K562 (cell line): ENCODE measurements around the gene YY1AP1. TPM values are rescaled to one million over a fixed set of nuclear protein-coding genes. Genes with fewer than 3 reads are reported as not detected.
"Not testable (repeated sequence)": the region's sequence is repeated elsewhere in the genome, so short reads cannot be mapped to it uniquely, and the experiment has no call there.

Experiments
- ATAC-seq: fragments of 200-7000 bp; cut with Tn5 transposase; 3 replicates; pipeline ENCODE4 v1.9.1; 2020; ENCODE audit warnings: moderate library complexity
- BruUV-seq: library from RNA; stranded (reverse); fragments of 400-500 nt; replicated peaks from 2 replicates; lab custom pipeline; 2021; lab: Mats Ljungman, UMichigan
- CTCF ChIA-PET: fragments of 300-600 bp; formaldehyde crosslinking; extraction: SDS; loops from one replicate; lab custom pipeline; 2021; ENCODE audit warnings: low intra/inter-chr PET ratio; lab: Yijun Ruan, JAX
- POLR2A ChIA-PET: fragments of 300-600, 350-650 bp; sonication (Branson Sonifier 250); formaldehyde crosslinking; extraction: SDS; loops from one replicate; lab custom pipeline; 2021; ENCODE audit warnings: antibody characterized with exemption, inconsistent platforms; lab: Yijun Ruan, JAX
- DNase-seq, 4 experiments: peaks; one replicate each; pipeline versions ENCODE4 v3.0.0 to v3.0.0-alpha.2; 2011 to 2018; ENCODE audit warnings: low spot score in 3 of 4, mixed read lengths in 3 of 4; ENCODE audit errors: extremely low read depth in 1 of 4
- FAIRE-seq: peaks from 2 replicates; lab custom pipeline; 2011; peaks lifted over from hg19 to GRCh38; lab: Jason Lieb, UNC
- H2AFZ ChIP-seq: 2 replicates; pipeline ENCODE4 v1.6.0; 2011; ENCODE audit warnings: low read depth, low read length, control low read depth, inconsistent platforms
- H3K27ac ChIP-seq: fragments of 200-600 bp; 3 replicates; pipeline ENCODE4 v1.8.0; 2011; ENCODE audit warnings: low read depth, mild to moderate bottlenecking, control low read depth, inconsistent platforms, low read length, moderate library complexity, mixed read lengths; ENCODE audit errors: extremely low read depth
- H3K27me3 ChIP-seq, 2 experiments: fragments of 300-600 bp in 1 of 2; 2 replicates in 1 of 2; 3 replicates in 1 of 2; pipeline versions ENCODE4 v1.6.0 to v1.8.0; 2011; ENCODE audit warnings: inconsistent platforms in 2 of 2, low read length in 2 of 2, mild to moderate bottlenecking in 1 of 2, mixed read lengths in 1 of 2, moderate library complexity in 1 of 2; ENCODE audit not compliant: control insufficient read depth in 2 of 2, insufficient read depth in 2 of 2
- H3K36me3 ChIP-seq: fragments of 300-600 bp; 3 replicates; pipeline ENCODE4 v1.8.0; 2011; ENCODE audit warnings: mild to moderate bottlenecking, low read length, inconsistent platforms; ENCODE audit not compliant: control insufficient read depth, insufficient read depth
- H3K4me1 ChIP-seq, 2 experiments: fragments of 200-600 bp in 1 of 2; replicated peaks in 1 of 2; 2 replicates in 1 of 2; 3 replicates in 1 of 2; pipeline versions ENCODE4 v1.5.1 to v1.8.0; 2011; ENCODE audit warnings: inconsistent platforms in 2 of 2, low read length in 2 of 2, mild to moderate bottlenecking in 1 of 2, mixed read lengths in 1 of 2, moderate library complexity in 1 of 2; ENCODE audit not compliant: control insufficient read depth in 2 of 2, insufficient read depth in 2 of 2
- H3K4me2 ChIP-seq: 2 replicates; pipeline ENCODE4 v1.6.1; 2011; ENCODE audit warnings: low read length, control low read depth, inconsistent platforms, mixed read lengths; ENCODE audit not compliant: insufficient read depth
- H3K4me3 ChIP-seq: fragments of 200-600 bp; sonication (generic), shearing (Covaris generic); 2 replicates; pipeline ENCODE4 v1.5.1; 2016; ENCODE audit warnings: control low read depth, inconsistent platforms
- H3K79me2 ChIP-seq: fragments of 200-600 bp; 3 replicates; pipeline ENCODE4 v1.8.0; 2011; ENCODE audit warnings: low read length, inconsistent platforms; ENCODE audit not compliant: control insufficient read depth, insufficient read depth
- H3K9ac ChIP-seq, 2 experiments: 2 replicates each; pipeline versions ENCODE4 v1.6.0 to v1.6.1; 2011; ENCODE audit warnings: low read depth in 2 of 2, low read length in 2 of 2, control low read depth in 1 of 2, inconsistent platforms in 1 of 2, mild to moderate bottlenecking in 1 of 2, mixed read lengths in 1 of 2; ENCODE audit not compliant: insufficient read depth in 1 of 2
- H3K9me1 ChIP-seq: one replicate; pipeline ENCODE4 v1.6.0; 2011; ENCODE audit warnings: inconsistent platforms, mild to moderate bottlenecking, low read length, moderate library complexity; ENCODE audit not compliant: control insufficient read depth, insufficient read depth
- H3K9me3 ChIP-seq: replicated peaks from 2 replicates; pipeline ENCODE4 v1.5.1; 2011; ENCODE audit warnings: low read depth, low read length, inconsistent platforms; ENCODE audit not compliant: control insufficient read depth, insufficient read depth
- H4K20me1 ChIP-seq: replicated peaks from 2 replicates; pipeline ENCODE4 v1.6.1; 2011; ENCODE audit warnings: low read length, inconsistent platforms, mixed read lengths; ENCODE audit not compliant: control insufficient read depth, insufficient read depth
- ADNP ChIP-seq: fragments of 200-800 bp; sonication (Bioruptor generic); IDR thresholded peaks from 2 replicates; pipeline ENCODE4 v1.6.1; 2016; ENCODE audit warnings: missing genetic modification characterization, missing compliant biosample characterization
- CBFA2T2 ChIP-seq: fragments of 450-650 bp; conservative IDR thresholded peaks from 2 replicates; pipeline ENCODE4 v1.6.1; 2017; ENCODE audit warnings: mild to moderate bottlenecking
- CBFA2T3 ChIP-seq: fragments of 450-650 bp; IDR thresholded peaks from 2 replicates; pipeline ENCODE4 v1.6.1; 2017
- CBX1 ChIP-seq: sonication (generic); IDR thresholded peaks from 2 replicates; pipeline ENCODE4 v1.6.1; 2016; ENCODE audit warnings: antibody characterized with exemption, low read depth, mild to moderate bottlenecking
- CBX3 ChIP-seq, 2 experiments: IDR thresholded peaks; 1 replicate in 1 of 2; 2 replicates in 1 of 2; pipeline ENCODE4 v1.6.1; 2012; ENCODE audit warnings: inconsistent platforms in 2 of 2, low read length in 2 of 2, borderline replicate concordance in 1 of 2, control low read depth in 1 of 2
- CBX5 ChIP-seq: IDR thresholded peaks from 2 replicates; pipeline ENCODE4 v1.6.1; 2014; ENCODE audit warnings: low read depth, borderline replicate concordance
- CTBP1 ChIP-seq: fragments of 450-650 bp; IDR thresholded peaks from 2 replicates; pipeline ENCODE4 v1.6.1; 2016; ENCODE audit warnings: borderline replicate concordance
- CXXC5 ChIP-seq: fragments of 250-450 bp; sonication (Bioruptor Pico); IDR thresholded peaks from 2 replicates; pipeline ENCODE4 v1.8.0; 2022; ENCODE audit warnings: inconsistent platforms, mild to moderate bottlenecking, moderate library complexity
- JUN ChIP-seq, 2 experiments: sonication (generic) in 1 of 2; formaldehyde crosslinking in 1 of 2; IDR thresholded peaks; 2 replicates each; pipeline versions ENCODE4 v1.6.1 to v1.8.0; 2012 to 2022; ENCODE audit warnings: borderline replicate concordance in 2 of 2, mild to moderate bottlenecking in 2 of 2, improper control_type of control experiment in 1 of 2, low read depth in 1 of 2, low read length in 1 of 2, missing genetic modification reagents in 1 of 2
- KDM1A ChIP-seq, 2 experiments: fragments of 450-650 bp; IDR thresholded peaks; 2 replicates each; pipeline ENCODE4 v1.6.1; 2016; ENCODE audit warnings: mild to moderate bottlenecking in 2 of 2
- LEF1 ChIP-seq: fragments of 450-650 bp; IDR thresholded peaks from 2 replicates; pipeline ENCODE4 v1.6.1; 2016; ENCODE audit warnings: mild to moderate bottlenecking
- MEIS2 ChIP-seq: fragments of 450-650 bp; IDR thresholded peaks from 2 replicates; pipeline ENCODE4 v1.6.1; 2014; ENCODE audit warnings: mild to moderate bottlenecking; ENCODE audit not compliant: partially characterized antibody
- MTA3 ChIP-seq: fragments of 450-650 bp; formaldehyde crosslinking; IDR thresholded peaks from 2 replicates; pipeline ENCODE4 v1.6.1; 2017; ENCODE audit warnings: mild to moderate bottlenecking, borderline replicate concordance
- NR2C1 ChIP-seq, 2 experiments: fragments of 450-650 bp; IDR thresholded peaks; 2 replicates each; pipeline ENCODE4 v1.6.1; 2017; ENCODE audit warnings: mild to moderate bottlenecking in 2 of 2, antibody characterized with exemption in 1 of 2, inconsistent platforms in 1 of 2, missing compliant biosample characterization in 1 of 2, missing genetic modification characterization in 1 of 2
- PKNOX1 ChIP-seq: fragments of 450-650 bp; IDR thresholded peaks from 2 replicates; pipeline ENCODE4 v1.6.1; 2016
- SOX6 ChIP-seq: fragments of 450-650 bp; IDR thresholded peaks from 2 replicates; pipeline ENCODE4 v1.6.1; 2014; ENCODE audit warnings: mild to moderate bottlenecking
- TAL1 ChIP-seq: fragments of 450-650 bp; IDR thresholded peaks from 2 replicates; pipeline ENCODE4 v1.6.1; 2016; ENCODE audit warnings: mild to moderate bottlenecking
- TEAD4 ChIP-seq, 2 experiments: sonication (generic) in 1 of 2; formaldehyde crosslinking in 1 of 2; IDR thresholded peaks; 2 replicates each; pipeline versions ENCODE4 v1.6.1 to v1.8.0; 2012 to 2022; ENCODE audit warnings: borderline replicate concordance in 1 of 2, inconsistent platforms in 1 of 2, low read length in 1 of 2, mild to moderate bottlenecking in 1 of 2, missing genetic modification reagents in 1 of 2
- TRIM24 ChIP-seq, 2 experiments: fragments of 450-650 bp; IDR thresholded peaks; 2 replicates each; pipeline ENCODE4 v1.6.1; 2016
- TRIM28 ChIP-seq: fragments of 450-650 bp; IDR thresholded peaks from 2 replicates; pipeline ENCODE4 v1.6.1; 2017
- ZEB2 ChIP-seq: fragments of 450-650 bp; IDR thresholded peaks from 2 replicates; pipeline ENCODE4 v1.6.1; 2016
- ZNF263 ChIP-seq: sonication (generic); formaldehyde crosslinking; IDR thresholded peaks from 2 replicates; pipeline ENCODE4 v1.8.0; 2022; ENCODE audit warnings: mild to moderate bottlenecking, missing genetic modification reagents, borderline replicate concordance
- ZNF445 ChIP-seq: fragments of 250-450 bp; sonication (Bioruptor Pico); IDR thresholded peaks from 2 replicates; pipeline ENCODE4 v1.4.0; 2020; ENCODE audit warnings: low read depth, mild to moderate bottlenecking, moderate library complexity
- WGBS: fragments of 100-300 bp; shearing (Covaris generic); methylation state at CpG from one replicate; pipeline ENCODE4 v1.1.6; 2016; ENCODE audit warnings: low coverage, mixed read lengths; ENCODE audit not compliant: insufficient coverage; ENCODE audit errors: missing lambda C conversion rate; 5-methylcytosine and 5-hydroxymethylcytosine counted together
- in situ Hi-C: fragments of 300-500 bp; cut with MboI; formaldehyde crosslinking; loops from 4 replicates; pipeline ENCODE4 v1.15.0; 2018; ENCODE audit warnings: inconsistent platforms, mixed read lengths
- intact Hi-C: fragments of 100-400 bp; cut with micrococcal nuclease; formaldehyde crosslinking; loops from 2 replicates; pipeline ENCODE4 v1.14.2; 2022
- polyA plus RNA-seq, 8 experiments: library from polyadenylated mRNA; depleted of rRNA in 4 of 8; stranded (reverse) in 5 of 8; unstranded in 3 of 8; fragments of >200 nt; fragmentation: Nextera tagmentation in 2 of 8; fragmentation: Illumina TruSeq in 1 of 8; extraction: Ambion mirVana in 2 of 8; extraction: Trizol in 1 of 8; gene quantifications; 2 replicates each; pipeline versions ENCODE4 v1.2.1 to v1.2.3, GENCODE V29; 2011 to 2014; ENCODE audit warnings: inconsistent platforms in 1 of 8, missing spikeins in 1 of 8
- total RNA-seq, 7 experiments: library from RNA; depleted of rRNA in 6 of 7; stranded (reverse); fragments of >200 nt in 6 of 7; fragmentation: Illumina TruSeq in 2 of 7; extraction: Trizol in 2 of 7; gene quantifications; 2 replicates each; pipeline versions ENCODE4 v1.2.1 to v1.2.3, GENCODE V29; 2011 to 2021; ENCODE audit warnings: low replicate concordance in 1 of 7

Gene YY1AP1
- total and polyA plus RNA-seq, 9 of the 15 experiments (the other 6 are each of a cell fraction or from before 2014, with no cell fraction given), result 18.4 to 90.7 (median 42.9) TPM

GRCh38 chr1:155697616-155698015 is 9.0 kb upstream of the YY1AP1 start:
- H4K20me1 ChIP-seq; H3K27me3 ChIP-seq; in situ Hi-C loops; H2AFZ ChIP-seq; H3K9ac ChIP-seq; BruUV-seq; FAIRE-seq; intact Hi-C loops; ATAC-seq; H3K9me1 ChIP-seq; TF ChIP-seq JUN (CRISPR knock-in tag; IDR thresholded peaks at IDR 0.05; ENCODE audit: borderline replicate concordance); TEAD4 (CRISPR knock-in tag; IDR thresholded peaks at IDR 0.05; ENCODE audit: borderline replicate concordance); NR2C1 (IDR thresholded peaks at IDR 0.05): not testable (repeated sequence)
- peak overlapping the region; percentile 39; the same call in 1 of the 2 replicates for H3K4me3 ChIP-seq
- H3K4me2 ChIP-seq, result peak overlapping the region; percentile 78
- peaks cover 14 to 23% of the 10 kb centered on the region in 2 experiments; a peak in 4 of 5 replicates for H3K4me1 ChIP-seq
- peaks cover 88% of the 10 kb centered on the region for H3K79me2 ChIP-seq
- peaks cover 15% of the 10 kb centered on the region for H3K9me3 ChIP-seq
- ChIA-PET POLR2A (interaction anchor here (0.8 kb wide), 1 partner anchor 14 kb away, joined by 4 read pairs; no protein-coding TSS in a partner anchor), CTCF (interaction anchor here (0.6 kb wide), 1 partner anchor 33 kb away, joined by 3 read pairs; no protein-coding TSS in a partner anchor)
- H3K27ac ChIP-seq, result peak overlapping the region; percentile 28; the same call in 1 of the 3 replicates
- DNase-seq, result peak in 1 of 4 experiments; percentile 15
- WGBS, result 33% methylated on average over 11 of the region's 11 CpGs
- peaks cover 42% of the 10 kb centered on the region for H3K36me3 ChIP-seq
- TF ChIP-seq CBX3 (IDR thresholded peaks at IDR 0.05; ENCODE audit: borderline replicate concordance in 1 of 2, low read length in 2 of 2), result peak in 1 of 2 experiments; percentile 43; a peak in 1 of 3 replicates
- TF ChIP-seq CBX5, result peak; percentile 64; the same call in 1 of the 2 replicates
- TF ChIP-seq ADNP, result 0 out of 2 replicates have a peak, but pooled peaks have one; percentile 8
- TF ChIP-seq MTA3, result peak; percentile 54; the same call in 1 of the 2 replicates
- 0 out of 2 replicates have a peak, but pooled peaks have one; percentile 18 for TF ChIP-seq CBFA2T2
- TF ChIP-seq ZNF263 (CRISPR knock-in tag), result 0 out of 2 replicates have a peak, but pooled peaks have one; percentile 31
- TF ChIP-seq MEIS2, result peak; percentile 7
- 0 out of 2 replicates have a peak, but pooled peaks have one; percentile 18 for TF ChIP-seq LEF1
- TF ChIP-seq TRIM28, result peak; percentile 83; the same call in 1 of the 2 replicates
- 0 out of 2 replicates have a peak, but pooled peaks have one; percentile 28 for TF ChIP-seq CBFA2T3
- 0 out of 2 replicates have a peak, but pooled peaks have one; percentile 29 for TF ChIP-seq JUN (IDR thresholded peaks at IDR 0.05; ENCODE audit: borderline replicate concordance, low read depth, low read length)
- 0 out of 2 replicates have a peak, but pooled peaks have one; percentile 9 for TF ChIP-seq TEAD4 (IDR thresholded peaks at IDR 0.05; ENCODE audit: low read length)
- TF ChIP-seq TRIM24 (IDR thresholded peaks at IDR 0.05), result peak; percentile 58 to 76; a peak in 3 of 4 replicates
- TF ChIP-seq ZNF445 (CRISPR knock-in tag), result 0 out of 2 replicates have a peak, but pooled peaks have one; percentile 37
- TF ChIP-seq SOX6, result peak; percentile 30; the same call in 1 of the 2 replicates
- 0 out of 2 replicates have a peak, but pooled peaks have one; percentile 16 for TF ChIP-seq TAL1
- 0 out of 2 replicates have a peak, but pooled peaks have one; percentile 17 for TF ChIP-seq CTBP1
- TF ChIP-seq KDM1A (IDR thresholded peaks at IDR 0.05), result 0 out of 4 replicates have a peak, but pooled peaks of 1 of the 2 experiments have one; percentile 9
- peak; percentile 31; the same call in 1 of the 2 replicates for TF ChIP-seq CBX1
- peak; percentile 65; the same call in 1 of the 2 replicates for TF ChIP-seq ZEB2
- TF ChIP-seq PKNOX1, result 0 out of 2 replicates have a peak, but pooled peaks have one; percentile 10
- TF ChIP-seq NR2C1 (tag; IDR thresholded peaks at IDR 0.05), result 0 out of 2 replicates have a peak, but pooled peaks have one; percentile 14
- peak; percentile 33; the same call in 1 of the 2 replicates for TF ChIP-seq CXXC5
